Measurements from ENCODE around the gene NUP107.

DNA sequence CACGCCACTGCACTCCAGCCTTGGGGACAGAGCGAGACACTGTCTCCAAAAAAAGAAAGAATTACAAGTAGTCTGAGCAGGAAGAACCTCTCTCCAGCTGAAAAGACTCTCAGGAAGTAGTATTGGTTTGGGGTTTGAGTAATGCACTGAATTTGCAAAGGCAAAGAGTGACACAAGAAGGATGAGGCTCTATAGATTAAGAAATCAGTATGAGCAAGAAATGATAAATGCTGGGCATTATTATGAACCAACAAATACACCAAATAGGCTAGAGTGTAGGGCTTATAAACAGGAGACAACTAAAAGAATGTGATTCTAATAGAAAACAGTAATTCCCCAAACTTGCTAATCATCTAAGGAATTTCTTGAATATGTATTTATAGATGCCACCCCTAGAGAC is 56.6 kb downstream of the NUP107 start:
- TF ChIP-seq CTCF (IDR thresholded peaks at IDR 0.05) (no peak), POLR2AphosphoS5 (IDR thresholded peaks at IDR 0.05; ENCODE audit: low read depth, low read length) (no peak), TCF7L2 (IDR thresholded peaks at IDR 0.05; ENCODE audit: low read depth, low read length) (no peak), SIN3A (IDR thresholded peaks at IDR 0.05; ENCODE audit: borderline replicate concordance, insufficient read depth, low read depth, low read length) (no peak)
- TF ChIP-seq, protein P1, sequence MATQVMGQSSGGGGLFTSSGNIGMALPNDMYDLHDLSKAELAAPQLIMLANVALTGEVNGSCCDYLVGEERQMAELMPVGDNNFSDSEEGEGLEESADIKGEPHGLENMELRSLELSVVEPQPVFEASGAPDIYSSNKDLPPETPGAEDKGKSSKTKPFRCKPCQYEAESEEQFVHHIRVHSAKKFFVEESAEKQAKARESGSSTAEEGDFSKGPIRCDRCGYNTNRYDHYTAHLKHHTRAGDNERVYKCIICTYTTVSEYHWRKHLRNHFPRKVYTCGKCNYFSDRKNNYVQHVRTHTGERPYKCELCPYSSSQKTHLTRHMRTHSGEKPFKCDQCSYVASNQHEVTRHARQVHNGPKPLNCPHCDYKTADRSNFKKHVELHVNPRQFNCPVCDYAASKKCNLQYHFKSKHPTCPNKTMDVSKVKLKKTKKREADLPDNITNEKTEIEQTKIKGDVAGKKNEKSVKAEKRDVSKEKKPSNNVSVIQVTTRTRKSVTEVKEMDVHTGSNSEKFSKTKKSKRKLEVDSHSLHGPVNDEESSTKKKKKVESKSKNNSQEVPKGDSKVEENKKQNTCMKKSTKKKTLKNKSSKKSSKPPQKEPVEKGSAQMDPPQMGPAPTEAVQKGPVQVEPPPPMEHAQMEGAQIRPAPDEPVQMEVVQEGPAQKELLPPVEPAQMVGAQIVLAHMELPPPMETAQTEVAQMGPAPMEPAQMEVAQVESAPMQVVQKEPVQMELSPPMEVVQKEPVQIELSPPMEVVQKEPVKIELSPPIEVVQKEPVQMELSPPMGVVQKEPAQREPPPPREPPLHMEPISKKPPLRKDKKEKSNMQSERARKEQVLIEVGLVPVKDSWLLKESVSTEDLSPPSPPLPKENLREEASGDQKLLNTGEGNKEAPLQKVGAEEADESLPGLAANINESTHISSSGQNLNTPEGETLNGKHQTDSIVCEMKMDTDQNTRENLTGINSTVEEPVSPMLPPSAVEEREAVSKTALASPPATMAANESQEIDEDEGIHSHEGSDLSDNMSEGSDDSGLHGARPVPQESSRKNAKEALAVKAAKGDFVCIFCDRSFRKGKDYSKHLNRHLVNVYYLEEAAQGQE (IDR thresholded peaks at IDR 0.05; ENCODE audit: insufficient read depth in 1 of 2, low read depth in 2 of 2, low read length in 1 of 2): no peak
